GF-D8 (cell line): ENCODE measurements around the gene FAM107A.
"Not testable (repeated sequence)": the region's sequence is repeated elsewhere in the genome, so short reads cannot be mapped to it uniquely, and the experiment has no call there.

ENCODE experiments used
- DNase-seq: peaks from one replicate; lab custom pipeline; 2025; lab: John Stamatoyannopoulos, UW

FAM107A gene

DNA sequence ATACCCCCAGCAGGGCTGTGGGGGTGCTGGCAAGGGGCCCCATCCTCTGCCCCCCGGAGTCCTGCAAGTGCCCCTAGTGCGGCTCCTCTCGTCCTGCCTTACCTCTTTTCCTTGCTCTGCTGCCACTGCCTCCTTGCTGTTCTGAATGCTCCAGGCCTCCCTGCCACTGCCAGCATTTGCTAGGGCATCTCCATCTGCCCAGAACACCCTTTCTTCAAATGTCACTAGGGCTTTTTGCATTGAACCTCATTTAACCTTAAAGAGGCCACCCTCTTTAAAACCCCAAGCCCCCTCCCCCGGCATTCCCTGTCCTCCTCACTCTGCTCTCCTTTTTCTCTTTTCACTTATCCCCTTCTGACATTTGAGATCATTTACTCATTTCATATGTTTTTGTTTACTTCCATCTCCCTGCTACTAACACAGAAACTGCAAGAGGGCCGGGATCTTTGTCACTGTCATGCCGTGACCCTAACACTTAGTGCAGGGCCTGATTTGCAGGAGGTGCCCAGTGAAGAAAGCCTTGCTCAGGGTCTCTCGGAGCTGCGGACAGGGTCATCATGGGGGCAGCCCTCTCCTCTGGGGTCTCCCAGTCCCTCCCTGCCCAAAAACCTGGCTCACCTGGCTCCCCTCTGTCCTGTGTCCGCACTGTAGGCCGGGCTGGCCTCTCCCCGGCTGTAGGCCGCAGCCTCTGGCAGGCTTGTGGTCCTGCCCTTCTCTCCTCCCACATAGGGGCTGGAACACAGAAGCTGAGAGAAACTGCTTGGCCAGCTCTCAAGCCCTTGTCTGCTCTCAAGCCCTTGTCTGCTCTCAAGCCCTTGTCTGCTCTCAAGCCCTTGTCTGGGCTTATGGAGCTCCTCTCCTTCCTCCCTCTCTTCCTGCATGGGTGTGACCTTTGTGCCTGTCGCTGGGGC lies 40.4 kb downstream of the FAM107A start, which contains the start of gene ACOX2:
TSS of gene ACOX2 (minus strand) at position 690 of the 911 bp plus-strand sequence. CDS start 2,084 bp downstream, outside the sequence.
- no peak for DNase-seq

DNA sequence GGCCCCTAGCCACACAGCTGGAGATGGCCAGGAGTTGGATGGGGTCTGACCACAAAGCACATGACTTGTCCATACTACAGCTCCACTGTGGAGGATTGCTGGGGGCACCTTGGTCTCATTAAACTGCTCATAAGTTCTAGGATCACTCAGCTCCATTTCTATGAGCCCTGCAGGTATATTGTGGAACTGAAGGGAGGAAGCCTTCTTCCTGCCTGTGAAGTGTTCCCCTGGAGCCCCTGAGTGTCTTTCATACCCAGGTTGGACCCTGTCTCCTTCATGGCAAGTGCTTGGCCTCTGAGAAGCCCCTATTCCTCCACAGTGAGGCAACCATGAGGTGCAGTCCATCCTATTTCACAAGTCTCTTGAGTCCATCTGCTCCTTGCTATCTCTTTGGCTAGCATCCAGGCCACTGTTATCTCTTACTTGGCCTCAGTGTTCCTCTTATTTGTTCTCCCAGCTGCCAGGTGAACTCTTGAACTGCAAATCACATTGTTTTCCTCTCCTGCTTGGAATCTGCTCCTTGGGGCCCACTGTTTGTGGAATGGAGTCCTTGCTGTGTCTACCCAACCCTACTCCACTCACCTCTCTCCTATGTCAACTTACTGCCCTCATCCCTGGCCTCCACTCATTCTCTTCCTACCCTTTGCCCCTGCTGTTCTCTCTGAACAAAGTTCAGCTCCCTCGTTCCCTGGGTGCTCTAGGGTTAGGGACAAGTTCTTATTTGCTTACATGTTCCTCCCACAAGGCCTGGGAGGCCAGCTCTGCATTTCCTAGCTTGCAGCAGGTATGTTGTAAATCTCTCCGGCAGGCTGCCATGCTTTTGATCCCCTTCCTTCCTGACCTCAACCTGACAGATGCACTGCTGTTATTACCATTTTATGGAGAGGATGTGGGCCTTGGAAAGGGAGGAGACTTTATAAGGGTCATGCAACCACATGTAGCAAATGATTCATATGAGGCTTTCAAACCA lies 41.4 kb downstream of the FAM107A start:
- DNase-seq: peak; percentile 17

DNA sequence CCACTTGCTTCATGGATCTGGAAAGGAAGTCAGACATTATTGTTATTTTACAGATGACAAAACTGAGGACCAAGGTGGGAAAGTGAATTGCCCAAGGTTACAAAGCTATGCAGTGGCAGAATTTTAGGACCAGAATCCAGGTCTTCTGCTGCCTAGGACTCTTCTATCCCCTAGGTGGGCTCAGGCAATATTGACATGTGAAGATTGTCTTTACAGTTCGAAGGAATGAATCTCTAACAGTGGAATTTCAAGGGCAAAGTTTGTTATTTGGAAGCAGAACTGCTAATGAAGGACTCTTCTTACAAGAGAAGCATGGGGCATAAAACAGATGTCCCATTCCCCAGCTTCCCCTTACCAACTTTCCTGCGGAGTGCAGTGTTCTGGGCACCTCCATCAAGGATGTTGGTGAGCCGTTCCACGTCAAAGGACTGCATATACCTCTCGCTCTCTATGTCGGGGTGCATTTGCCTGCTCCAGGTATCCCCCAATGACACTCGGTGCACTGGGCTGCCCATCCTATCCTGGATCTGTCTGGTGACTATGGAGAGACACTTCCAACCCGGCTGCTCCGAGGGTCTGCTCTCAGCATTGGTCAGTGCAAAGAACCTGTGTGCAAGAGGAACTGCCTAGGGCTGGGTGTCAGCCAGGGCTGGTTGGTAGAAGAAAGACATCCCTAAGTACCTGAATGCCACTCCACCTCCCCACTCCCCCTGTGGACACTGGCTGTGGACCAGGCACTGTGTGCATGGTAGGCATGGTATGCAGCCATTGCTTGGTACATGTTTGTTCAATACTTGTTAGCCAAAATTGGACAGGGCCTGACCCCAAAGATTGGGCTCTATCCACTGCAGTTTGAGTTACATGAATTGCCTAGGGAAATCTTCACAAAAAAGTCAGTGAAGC lies 42.3 kb downstream of the FAM107A start:
- no peak for DNase-seq

DNA sequence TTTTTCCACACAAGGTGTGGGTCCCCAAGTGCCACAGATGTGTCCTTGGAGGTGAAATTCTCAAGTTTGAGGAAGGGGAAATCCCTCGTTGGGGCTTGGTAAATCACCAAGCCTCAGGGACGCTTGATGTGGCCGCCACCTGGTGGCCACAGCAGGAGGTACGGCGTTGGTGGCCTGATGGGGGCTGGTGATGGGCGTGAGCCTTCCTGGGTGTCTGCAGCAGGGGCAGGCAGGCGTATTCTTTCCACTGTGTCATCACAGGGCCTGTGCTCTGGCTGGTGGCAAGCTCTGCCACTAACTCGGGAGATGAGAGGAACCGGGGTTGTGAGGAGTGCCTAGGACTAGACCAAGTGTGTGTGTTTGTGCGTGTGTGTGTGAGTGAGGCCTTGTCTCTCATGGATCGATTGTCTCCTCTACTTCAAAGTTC lies 44.4 kb downstream of the FAM107A start:
- peak; percentile 24 for DNase-seq

DNA sequence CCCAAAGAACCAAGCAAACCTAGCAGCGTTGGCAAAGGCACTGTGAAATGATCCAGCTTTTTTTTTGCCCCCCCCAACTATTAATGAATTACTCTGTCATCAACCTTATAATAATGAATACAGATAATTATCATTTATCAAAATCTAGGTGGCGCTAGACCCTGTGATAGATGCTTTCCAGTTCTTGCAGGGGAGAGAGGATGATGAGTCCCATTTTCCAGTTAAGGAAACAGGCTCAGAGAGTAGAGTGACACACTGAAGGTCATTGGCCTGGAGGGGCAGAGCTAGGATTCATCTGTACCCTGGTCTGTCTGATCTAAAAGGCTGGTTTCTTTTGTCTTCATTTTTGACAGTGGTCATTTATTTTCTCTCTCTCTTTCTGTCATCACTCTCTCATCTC lies 45.2 kb downstream of the FAM107A start:
- DNase-seq: no peak

DNA sequence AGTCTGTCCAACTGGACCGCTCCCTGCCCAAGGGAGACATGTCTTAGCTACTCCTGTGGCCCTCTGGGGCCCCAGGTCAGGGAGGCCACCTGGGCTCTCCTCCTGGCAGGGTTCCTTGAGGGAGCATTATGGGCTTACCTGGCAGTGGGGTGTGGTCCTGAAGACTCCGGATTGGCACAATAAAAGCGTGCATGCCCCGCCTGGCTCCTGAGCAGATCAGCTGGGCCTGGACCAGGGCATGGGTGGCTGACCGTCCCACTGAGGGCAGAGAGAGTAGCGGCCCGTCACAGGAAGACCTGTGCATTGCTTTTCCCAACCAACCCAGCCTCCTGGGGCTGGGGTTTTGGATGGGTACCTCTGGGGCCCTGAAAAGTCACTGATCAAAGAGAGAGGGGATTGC lies 45.6 kb downstream of the FAM107A start:
- no peak for DNase-seq

DNA sequence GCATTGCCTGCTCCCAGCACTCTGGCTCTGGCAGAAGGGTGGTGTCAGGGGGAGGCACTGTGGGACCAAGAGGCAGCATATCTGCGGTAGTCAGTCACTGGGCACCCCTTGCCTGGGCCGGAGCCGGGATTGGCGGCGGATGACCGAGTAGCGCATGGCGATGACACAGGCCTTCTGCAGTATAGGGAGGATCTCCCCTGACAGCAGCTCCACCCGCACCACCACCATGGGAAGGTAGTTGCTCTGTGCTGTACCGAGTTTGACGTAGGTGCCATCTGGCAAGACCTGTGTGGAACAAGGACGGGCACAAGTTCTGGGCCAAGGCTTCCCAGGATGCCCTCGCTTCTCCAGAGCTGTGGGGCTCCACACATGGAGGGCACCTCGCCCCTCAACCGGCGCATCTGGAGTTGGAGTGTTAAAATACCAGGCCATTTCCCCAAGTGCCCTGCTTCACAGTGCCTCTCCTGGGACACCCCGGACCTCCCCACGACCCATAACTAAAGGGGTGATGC lies 46.8 kb downstream of the FAM107A start:
- DNase-seq: no peak

DNA sequence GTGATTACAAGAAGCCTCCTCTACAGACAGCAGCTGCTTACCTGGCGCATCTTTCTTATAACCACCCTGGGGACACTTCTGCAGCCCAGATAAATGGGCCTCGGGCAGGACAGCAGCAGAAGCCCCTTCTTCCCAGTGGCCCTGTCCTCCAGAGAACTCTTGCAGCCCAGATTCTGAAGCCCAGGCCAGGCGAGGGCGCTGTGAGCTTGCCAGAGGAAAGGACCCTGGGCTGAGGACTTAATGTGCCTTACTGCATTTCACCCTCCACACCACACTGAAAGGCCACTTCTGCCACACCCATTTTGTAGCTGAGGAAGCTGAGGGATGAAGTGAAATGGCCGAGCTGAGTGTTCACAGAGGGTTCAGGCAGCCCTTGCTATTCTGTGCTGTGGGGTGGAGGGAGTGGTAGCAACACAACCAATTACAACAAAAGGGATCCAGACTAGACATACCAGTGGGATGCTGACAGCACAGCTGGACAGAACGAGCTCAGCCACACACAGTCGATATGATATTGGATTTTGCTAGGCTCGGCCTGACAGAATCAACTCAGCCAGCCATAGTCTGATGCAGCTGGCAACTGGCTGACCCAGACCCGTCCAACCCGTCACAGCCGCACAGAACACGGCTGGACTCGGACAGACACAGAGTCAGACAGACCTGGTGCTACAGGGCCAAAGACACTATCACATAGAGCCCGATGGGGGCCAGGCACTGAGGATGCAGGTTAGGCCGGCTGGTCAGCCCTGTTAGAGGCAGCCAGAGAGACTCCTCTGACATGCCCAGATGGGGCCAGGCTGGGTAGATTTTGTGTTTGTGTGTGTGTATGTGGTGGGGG lies 47.5 kb downstream of the FAM107A start:
- DNase-seq: no peak

DNA sequence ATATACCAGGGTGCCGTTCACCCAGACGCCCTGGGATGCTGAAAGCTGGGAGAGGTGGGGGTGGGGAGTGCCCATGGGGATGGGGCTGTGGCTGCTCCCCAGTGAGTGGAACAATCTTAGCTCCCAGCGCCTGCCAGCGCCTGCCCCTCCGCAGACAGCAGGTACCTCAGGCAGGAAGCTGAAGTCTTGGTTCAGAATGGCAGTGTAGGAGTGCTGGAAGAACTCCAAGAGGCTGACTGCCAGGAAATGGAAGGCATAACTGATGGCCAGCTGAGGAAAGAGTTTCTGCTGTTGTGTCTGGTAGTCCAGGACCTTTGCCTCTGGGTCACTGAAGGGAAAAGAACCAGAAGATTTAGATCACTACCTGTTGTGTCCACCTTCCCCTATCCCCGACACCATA lies 48.6 kb downstream of the FAM107A start:
- no peak for DNase-seq

DNA sequence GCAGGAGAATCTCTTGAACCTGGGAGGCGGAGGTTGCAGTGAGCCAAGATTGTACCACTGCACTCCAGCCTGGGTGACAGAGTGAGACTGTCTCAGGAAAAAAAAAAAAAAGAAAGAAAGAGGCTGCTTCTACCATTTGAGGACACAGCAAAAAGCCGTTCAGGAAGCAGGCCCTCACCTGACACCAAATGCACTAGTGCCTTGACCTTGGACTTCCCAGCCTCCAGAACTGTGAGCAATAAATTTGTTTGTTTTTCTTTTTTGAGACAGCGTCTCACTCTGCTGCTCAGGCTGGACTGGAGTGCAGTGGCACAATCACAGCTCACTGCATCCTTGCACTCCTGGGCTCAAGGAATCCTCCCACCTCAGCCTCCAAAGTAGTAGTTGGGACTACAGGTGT lies 49.8 kb downstream of the FAM107A start:
- DNase-seq: not testable (repeated sequence)

DNA sequence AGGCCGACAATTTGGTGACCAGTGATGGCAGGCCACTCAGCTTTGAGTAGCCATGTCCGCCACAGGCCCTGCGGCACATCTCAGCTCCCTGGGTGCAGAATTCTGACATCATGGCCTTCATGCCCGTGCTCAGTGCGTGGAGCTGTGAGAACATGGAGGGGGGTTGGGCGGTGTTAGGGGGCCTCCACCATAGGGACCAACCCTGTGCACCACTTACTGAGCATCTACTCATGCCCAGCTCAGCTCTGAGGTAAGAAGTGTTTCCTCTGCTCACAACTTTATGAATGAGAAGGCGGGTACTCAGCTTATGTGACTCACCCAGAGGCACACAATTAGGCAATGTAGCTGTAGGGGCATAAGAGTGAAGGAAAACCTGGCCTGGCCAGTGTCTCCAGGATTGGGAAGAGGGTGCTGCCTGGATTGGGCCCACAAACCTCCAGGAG lies 50.7 kb downstream of the FAM107A start:
- DNase-seq: no peak

DNA sequence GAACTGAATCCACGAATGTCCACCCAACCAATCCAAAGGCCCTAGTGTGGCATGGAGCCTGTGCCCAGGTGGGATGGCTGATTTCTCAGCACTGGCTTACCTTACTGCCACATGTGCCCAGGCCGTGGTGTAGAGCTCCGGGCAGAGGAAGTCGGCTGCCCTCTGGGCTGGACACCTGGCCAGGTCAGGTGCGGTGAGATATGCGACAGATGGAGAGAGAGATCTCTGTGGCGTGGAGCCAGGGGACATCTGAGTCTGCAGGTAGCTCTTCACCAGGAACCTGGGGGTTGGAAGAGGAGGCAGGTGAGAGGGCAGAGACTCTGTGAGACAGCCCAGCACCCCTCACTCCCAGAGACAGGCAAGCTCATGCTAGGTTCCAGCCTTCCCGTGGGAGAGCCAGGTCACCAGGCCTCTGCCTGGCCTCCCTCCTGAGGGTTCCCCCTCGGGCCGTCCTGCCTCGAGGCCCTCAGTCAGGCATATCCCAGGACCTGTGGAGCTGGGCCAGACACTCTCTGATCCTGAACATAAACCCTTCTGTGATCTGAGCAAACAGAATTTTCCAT lies 52.8 kb downstream of the FAM107A start:
- no peak for DNase-seq

DNA sequence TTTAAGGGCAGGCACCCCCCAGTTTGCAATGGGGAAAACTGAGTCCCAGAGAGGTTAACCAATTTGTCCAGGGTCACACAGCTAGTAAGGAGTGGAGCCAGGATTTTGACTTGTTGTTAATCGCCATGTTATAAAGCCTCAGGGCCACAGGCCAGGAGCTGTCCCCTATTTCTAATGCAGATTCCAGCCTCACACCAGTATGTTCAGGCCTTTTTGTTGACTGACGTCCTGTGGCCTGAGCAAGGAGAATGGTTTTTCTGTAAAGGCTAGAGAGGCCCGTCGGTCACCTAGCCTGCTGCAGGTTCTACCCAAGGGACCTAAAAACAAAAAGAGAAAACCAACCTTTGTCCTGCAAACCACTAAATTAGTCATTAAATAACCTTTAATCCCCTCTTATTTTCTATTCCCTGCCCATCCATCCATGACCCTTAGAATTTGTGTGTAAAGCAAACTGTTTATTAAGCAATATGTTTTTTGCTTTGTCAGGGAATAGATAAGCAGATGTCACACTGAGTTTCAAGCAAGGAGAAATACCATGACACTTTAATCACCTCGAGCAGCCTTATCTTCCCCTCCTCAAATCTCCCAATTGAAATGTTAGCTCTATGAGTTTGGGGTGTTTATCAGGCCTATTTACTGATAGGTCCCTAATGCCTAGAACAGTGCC lies 54.3 kb downstream of the FAM107A start:
- no peak for DNase-seq

DNA sequence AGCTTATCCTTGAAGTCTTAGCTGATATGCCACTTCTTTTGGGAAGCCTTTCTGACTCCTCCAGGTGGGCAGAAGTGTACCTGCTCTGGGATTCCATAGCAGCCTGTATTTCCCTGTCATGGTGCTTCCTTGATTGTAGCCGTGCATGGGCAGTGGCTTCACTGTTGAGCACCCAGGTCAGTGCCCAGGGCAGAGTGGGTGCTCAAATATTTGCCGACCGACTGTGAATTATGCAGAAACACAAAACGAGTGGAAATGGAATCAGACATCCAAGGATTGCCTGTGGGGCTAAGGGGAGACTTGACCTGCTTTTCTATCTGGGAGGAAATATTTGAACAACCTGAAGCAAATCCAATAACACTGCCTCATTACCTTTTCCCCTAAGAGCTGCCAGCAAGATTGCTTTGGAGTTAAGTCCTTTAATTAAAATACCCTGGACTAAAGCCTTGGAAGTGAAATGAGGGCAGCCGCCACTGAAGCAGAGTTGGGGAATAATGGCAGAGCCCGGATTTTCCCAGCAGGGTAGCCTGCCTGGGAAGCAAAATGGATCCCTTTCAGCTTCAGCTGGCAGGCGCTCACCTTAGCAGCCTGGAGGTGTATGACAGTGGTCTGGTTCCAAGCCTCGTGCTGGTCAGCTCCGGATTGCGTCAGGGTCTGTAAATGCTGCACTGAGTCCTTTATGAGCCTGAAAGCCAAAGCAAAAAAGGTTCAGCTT lies 55.1 kb downstream of the FAM107A start:
- DNase-seq: no peak

DNA sequence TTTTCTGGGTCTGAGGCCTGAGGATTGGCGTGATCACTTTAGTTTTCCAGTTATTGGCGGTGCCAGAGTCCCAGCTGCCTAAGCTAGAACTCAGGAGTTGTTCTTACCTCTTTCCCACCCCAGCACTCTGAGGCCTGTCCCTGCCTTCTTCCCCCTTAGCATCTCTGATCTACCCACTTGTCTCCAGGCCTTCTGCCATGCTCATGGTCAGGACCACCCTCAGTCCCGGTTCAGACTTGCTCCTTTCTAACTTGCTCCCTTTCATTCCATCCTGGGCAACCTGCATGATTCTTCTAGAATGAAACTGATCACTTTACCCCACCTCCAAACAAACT lies 55.9 kb downstream of the FAM107A start:
- DNase-seq: no peak

DNA sequence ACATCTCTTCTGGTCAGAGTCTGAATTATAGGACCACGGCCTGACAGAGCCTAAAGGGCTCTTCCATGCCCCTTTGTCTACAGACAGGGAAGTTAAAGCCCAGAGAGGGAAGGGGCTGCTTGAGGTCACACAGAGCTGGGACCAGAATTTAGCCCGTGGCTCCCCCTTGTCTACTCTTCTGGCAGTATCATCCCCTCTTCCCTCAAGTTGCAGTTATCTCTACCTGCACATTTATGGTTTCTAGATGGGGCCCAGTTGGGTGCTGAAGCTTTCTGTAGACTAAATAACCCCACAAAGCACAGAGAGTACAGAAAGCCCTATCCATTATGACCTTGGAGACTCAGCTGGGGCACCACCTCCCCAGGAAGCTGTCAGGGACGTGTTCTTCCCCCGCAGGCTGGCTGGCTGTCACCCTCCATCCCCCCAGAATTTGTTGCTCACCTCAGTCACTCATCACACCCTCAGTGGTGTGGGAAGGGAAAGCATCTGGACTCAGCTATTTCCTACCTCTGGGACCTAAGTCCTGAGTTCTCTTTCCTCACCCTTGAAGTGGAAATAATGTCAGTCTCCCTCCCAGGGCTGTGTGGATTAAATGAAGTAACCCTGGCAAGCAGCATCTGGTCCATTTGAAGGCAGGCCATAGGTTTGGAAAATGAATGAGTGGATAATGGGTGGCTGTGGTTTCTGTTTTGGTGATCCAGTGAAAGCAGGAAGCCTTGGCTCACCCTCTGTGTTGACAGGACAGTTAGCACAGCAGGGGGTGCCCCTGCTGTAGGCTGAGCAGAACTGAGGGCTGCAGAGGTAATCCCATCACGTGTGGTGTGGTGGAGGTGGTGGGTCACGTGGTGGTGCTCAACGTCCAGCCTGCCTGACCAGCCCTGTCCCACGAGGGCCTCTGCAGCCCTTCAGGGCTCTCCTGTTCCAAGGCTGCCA lies 56.5 kb downstream of the FAM107A start:
- DNase-seq: no peak

DNA sequence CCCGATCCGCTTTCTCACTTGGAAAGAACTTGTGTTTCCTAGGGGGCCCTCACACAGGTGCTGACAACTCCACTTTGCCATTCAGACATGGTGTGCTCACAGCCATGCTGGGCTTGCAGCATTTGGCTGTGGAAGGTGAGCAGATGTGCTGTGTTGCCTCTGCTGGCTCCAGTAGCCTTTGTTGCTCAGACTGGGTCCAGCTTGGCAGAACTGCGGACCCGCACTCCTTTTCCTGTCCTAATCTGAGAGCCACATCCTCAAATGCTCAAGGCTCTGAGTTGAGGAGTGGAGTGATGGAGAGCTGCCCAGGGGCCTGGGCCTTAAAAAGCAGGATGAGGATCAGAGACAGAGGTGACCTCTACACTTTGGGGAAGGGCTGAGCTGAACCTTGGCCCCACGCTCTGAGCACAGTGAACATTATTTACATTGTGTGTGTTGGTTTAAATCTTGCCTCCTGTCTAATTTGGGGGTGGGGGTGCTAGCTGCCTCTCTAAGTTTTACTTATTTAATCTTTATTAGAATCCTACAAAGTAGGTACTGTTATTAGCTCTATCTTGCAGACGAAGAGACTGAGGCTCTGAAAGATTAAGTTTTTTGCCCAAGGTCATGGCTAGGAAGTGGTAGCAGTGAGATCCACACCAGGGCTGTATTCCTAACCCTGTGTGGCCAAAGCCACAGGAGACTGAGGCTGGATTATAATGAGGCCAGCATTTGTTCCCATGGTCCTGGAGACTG lies 57.4 kb downstream of the FAM107A start:
- DNase-seq: no peak
